ENCODE measurements around the gene FAM81A. TPM values are rescaled to one million over a fixed set of nuclear protein-coding genes. Genes with fewer than 3 reads are reported as not detected.

Gene FAM81A
- total and polyA plus RNA-seq, 3 experiments from 2014 or later: 0.83 to 0.97 TPM; not detected in 1

GRCh38 chr15:59565299-59565698, 127.3 kb downstream of the FAM81A start:
- Mint-ChIP-seq H3K4me3 (no peak overlapping the region), H3K36me3 (no peaks in the 10 kb centered on the region), H3K27ac (no peak overlapping the region), H3K27me3 (peaks cover 3 to 19% of the 10 kb centered on the region in 2 donors), H3K9me3 (peaks cover 0 to 2% (median 0%) of the 10 kb centered on the region in 5 donors), H3K4me1 (no peaks in the 10 kb centered on the region)
- Histone ChIP-seq H3K27me3 (ENCODE audit: insufficient read depth, low read length, poor library complexity, severe bottlenecking) (no peaks in the 10 kb centered on the region), H3K4me1 (ENCODE audit: insufficient read depth, low read length) (no peaks in the 10 kb centered on the region), H3K27ac (ENCODE audit: low read depth, low read length) (no peak overlapping the region), H3K36me3 (ENCODE audit: insufficient read depth, low read length) (no peaks in the 10 kb centered on the region), H3K9me3 (ENCODE audit: low read length) (no peaks in the 10 kb centered on the region), H3K4me3 (ENCODE audit: low read length) (no peak overlapping the region)
- POLR2A ChIA-PET: no interaction called here
- no peak for DNase-seq
- CTCF ChIA-PET: no interaction called here

DNA sequence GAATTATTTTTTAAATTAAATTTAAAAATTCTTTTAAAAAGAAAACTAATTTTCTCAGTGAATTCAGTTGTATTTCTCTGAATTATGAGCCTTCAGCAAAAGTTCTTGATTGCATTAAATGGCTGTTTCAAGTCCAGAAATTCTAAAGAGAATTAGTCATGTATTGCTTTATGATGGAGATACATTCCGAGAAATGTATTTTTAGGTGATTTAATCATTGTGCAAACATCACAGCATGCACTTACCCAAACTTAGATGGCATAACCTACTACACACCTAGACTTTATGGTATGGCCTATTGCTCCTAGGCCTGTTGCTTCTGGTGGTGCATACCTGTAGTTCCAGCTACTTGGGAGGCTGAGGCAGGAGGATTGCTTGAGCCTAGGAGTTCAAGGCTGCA, 129.3 kb downstream of the FAM81A start:
- H3K27ac Mint-ChIP-seq: no peak overlapping the region
- ChIA-PET CTCF (no interaction called here), POLR2A (no interaction called here)
- no peak overlapping the region for H3K4me3 Mint-ChIP-seq
- Histone ChIP-seq H3K27ac (ENCODE audit: low read depth, low read length) (no peak overlapping the region), H3K4me3 (ENCODE audit: low read length) (no peak overlapping the region), H3K4me1 (ENCODE audit: insufficient read depth, low read length) (no peaks in the 10 kb centered on the region), H3K36me3 (ENCODE audit: insufficient read depth, low read length) (no peaks in the 10 kb centered on the region), H3K27me3 (ENCODE audit: insufficient read depth, low read length, poor library complexity, severe bottlenecking) (no peaks in the 10 kb centered on the region), H3K9me3 (ENCODE audit: low read length) (no peaks in the 10 kb centered on the region)
- peaks cover 0 to 2% (median 0%) of the 10 kb centered on the region in 5 donors for H3K9me3 Mint-ChIP-seq
- no peaks in the 10 kb centered on the region for H3K4me1 Mint-ChIP-seq
- DNase-seq: no peak
- H3K36me3 Mint-ChIP-seq: no peaks in the 10 kb centered on the region
- peaks cover 5 to 22% of the 10 kb centered on the region in 2 donors for H3K27me3 Mint-ChIP-seq

- CTCF ChIA-PET: no interaction called here
- POLR2A ChIA-PET: no interaction called here
- no peak overlapping the region for H3K27ac ChIP-seq (ENCODE audit: low read depth, low read length)
- Mint-ChIP-seq H3K27ac (no peak overlapping the region), H3K9me3 (peaks cover 0 to 2% (median 0%) of the 10 kb centered on the region in 5 donors), H3K36me3 (no peaks in the 10 kb centered on the region), H3K4me1 (no peaks in the 10 kb centered on the region), H3K4me3 (no peak overlapping the region), H3K27me3 (peaks cover 9 to 20% of the 10 kb centered on the region in 2 donors)
- H3K36me3 ChIP-seq (ENCODE audit: insufficient read depth, low read length): no peaks in the 10 kb centered on the region
- DNase-seq: no peak
- H3K4me1 ChIP-seq (ENCODE audit: insufficient read depth, low read length): no peaks in the 10 kb centered on the region
- no peaks in the 10 kb centered on the region for H3K9me3 ChIP-seq (ENCODE audit: low read length)
- H3K4me3 ChIP-seq (ENCODE audit: low read length): no peak overlapping the region
- H3K27me3 ChIP-seq (ENCODE audit: insufficient read depth, low read length, poor library complexity, severe bottlenecking): no peaks in the 10 kb centered on the region
These were observed 131.5 kb downstream of the FAM81A start for GRCh38 chr15:59569477-59569876.

GRCh38 chr15:59570315-59570714, 132.3 kb downstream of the FAM81A start:
- Mint-ChIP-seq H3K9me3 (peaks cover 0 to 2% (median 0%) of the 10 kb centered on the region in 5 donors), H3K4me1 (no peaks in the 10 kb centered on the region), H3K4me3 (no peak overlapping the region), H3K27ac (no peak overlapping the region), H3K36me3 (no peaks in the 10 kb centered on the region), H3K27me3 (peaks cover 9 to 20% of the 10 kb centered on the region in 2 donors)
- H3K4me1 ChIP-seq (ENCODE audit: insufficient read depth, low read length): no peaks in the 10 kb centered on the region
- no peak overlapping the region for H3K27ac ChIP-seq (ENCODE audit: low read depth, low read length)
- H3K36me3 ChIP-seq (ENCODE audit: insufficient read depth, low read length): no peaks in the 10 kb centered on the region
- CTCF ChIA-PET: interaction anchor here (1.2 kb wide), 1 partner anchor 11 kb away, joined by 3 read pairs; no protein-coding TSS in a partner anchor
- H3K27me3 ChIP-seq (ENCODE audit: insufficient read depth, low read length, poor library complexity, severe bottlenecking): no peaks in the 10 kb centered on the region
- no peak overlapping the region for H3K4me3 ChIP-seq (ENCODE audit: low read length)
- no peaks in the 10 kb centered on the region for H3K9me3 ChIP-seq (ENCODE audit: low read length)
- no peak for DNase-seq
- POLR2A ChIA-PET: no interaction called here

DNA sequence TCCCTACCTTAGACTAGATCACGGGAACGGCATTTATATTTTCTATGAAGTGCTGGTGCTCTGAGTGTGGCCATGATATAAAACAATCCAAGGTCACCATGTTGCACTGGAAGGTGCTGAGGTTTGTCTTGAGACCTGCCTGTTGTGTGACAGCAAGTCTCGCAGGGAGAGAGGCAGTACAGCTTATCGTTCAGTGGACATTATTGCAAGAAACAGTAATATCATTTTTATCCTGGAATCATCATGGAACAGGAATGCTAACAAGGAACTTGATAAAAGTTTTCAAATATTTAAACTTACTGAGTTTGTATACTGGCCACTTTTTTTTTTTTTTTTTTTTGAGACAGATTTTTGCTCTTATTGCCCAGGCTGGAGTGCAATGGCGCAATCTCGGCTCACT, 133.6 kb downstream of the FAM81A start:
- no peaks in the 10 kb centered on the region for H3K4me1 Mint-ChIP-seq
- Histone ChIP-seq H3K27ac (ENCODE audit: low read depth, low read length) (no peak overlapping the region), H3K4me3 (ENCODE audit: low read length) (no peak overlapping the region), H3K9me3 (ENCODE audit: low read length) (no peaks in the 10 kb centered on the region), H3K27me3 (ENCODE audit: insufficient read depth, low read length, poor library complexity, severe bottlenecking) (no peaks in the 10 kb centered on the region), H3K36me3 (ENCODE audit: insufficient read depth, low read length) (no peaks in the 10 kb centered on the region), H3K4me1 (ENCODE audit: insufficient read depth, low read length) (no peaks in the 10 kb centered on the region)
- ChIA-PET CTCF (interaction anchor here (1.2 kb wide), 1 partner anchor 10 kb away, joined by 3 read pairs; no protein-coding TSS in a partner anchor), POLR2A (interaction anchor here (0.7 kb wide), 1 partner anchor 598 kb away, joined by 6 read pairs; no protein-coding TSS in a partner anchor)
- H3K4me3 Mint-ChIP-seq: no peak overlapping the region
- peaks cover 7 to 19% of the 10 kb centered on the region in 2 donors for H3K27me3 Mint-ChIP-seq
- DNase-seq: no peak
- no peaks in the 10 kb centered on the region for H3K36me3 Mint-ChIP-seq
- no peaks in the 10 kb centered on the region for H3K9me3 Mint-ChIP-seq
- H3K27ac Mint-ChIP-seq: no peak overlapping the region

Other genes starting within 250 kb of the FAM81A start
- gene LDHAL6B, start 231.3 kb upstream of the FAM81A start, total RNA-seq: not detected
- not detected for gene LDHAL6B, start 231.3 kb upstream of the FAM81A start, polyA plus RNA-seq
- 10 to 100 TPM; 15.3 to 15.4 TPM for gene MYO1E, start 65.3 kb upstream of the FAM81A start, total RNA-seq
- 1.1 TPM for gene MYO1E, start 65.3 kb upstream of the FAM81A start, polyA plus RNA-seq
- not detected for gene GCNT3, start 173.6 kb downstream of the FAM81A start, total RNA-seq
- gene GCNT3, start 173.6 kb downstream of the FAM81A start, polyA plus RNA-seq: not detected
- 100 to 1,000 TPM; 228 to 230 TPM for gene GTF2A2, start 219.3 kb downstream of the FAM81A start, total RNA-seq
- 134 TPM for gene GTF2A2, start 219.3 kb downstream of the FAM81A start, polyA plus RNA-seq

Measured in CD8-positive, alpha-beta memory T cell (primary cell).